GM12875 (cell line): Measurements from ENCODE around the gene BRCA2.

Source experiments
- H3K4me3 ChIP-seq: one replicate; pipeline ENCODE4 v1.5.1; 2011; ENCODE audit warnings: low read depth, low read length, control low read depth
- CTCF ChIP-seq: IDR thresholded peaks from 2 replicates; pipeline ENCODE4 v1.5.1; 2011; ENCODE audit warnings: low read depth, mild to moderate bottlenecking, control low read depth, inconsistent platforms, low read length, moderate library complexity, borderline replicate concordance; ENCODE audit not compliant: insufficient read depth

BRCA2 gene

GRCh38 chr13:32425158-32425557, 109.8 kb downstream of the BRCA2 start:
- no peak for TF ChIP-seq CTCF
- H3K4me3 ChIP-seq, result no peak overlapping the region

- H3K4me3 ChIP-seq, result peak overlapping the region; percentile 85
- no peak for TF ChIP-seq CTCF
Observed at GRCh38 chr13:32426191-32426989, 111.1 kb downstream of the BRCA2 start.

GRCh38 chr13:32426990-32427851, 111.9 kb downstream of the BRCA2 start:
- H3K4me3 ChIP-seq, result peak overlapping the region; percentile 85
- no peak for TF ChIP-seq CTCF

- peak within 1 kb of the TSS; percentile 85 for H3K4me3 ChIP-seq
- no peak for TF ChIP-seq CTCF
Observed at GRCh38 chr13:32427852-32428580, 112.7 kb downstream of the BRCA2 start, which contains the start of gene N4BP2L1. N4BP2L1 (minus strand) TSS chr13:32428130; CDS start chr13:32428082, 48 bp downstream.

- no peak for TF ChIP-seq CTCF
- H3K4me3 ChIP-seq, result peak overlapping the region; percentile 85
Observed at GRCh38 chr13:32428581-32429432, 113.5 kb downstream of the BRCA2 start.

- no peak overlapping the region for H3K4me3 ChIP-seq
- no peak for TF ChIP-seq CTCF
Observed at GRCh38 chr13:32429433-32429909, 114.2 kb downstream of the BRCA2 start.
